Thoracic aorta (tissue), 2 donors: ENCODE data around the gene EARS2. TPM values are rescaled to one million over a fixed set of nuclear protein-coding genes. Genes with fewer than 3 reads are reported as not detected.

Experiments used
- ATAC-seq: fragments of 150-250 bp; one replicate; pipeline ENCODE4 v1.8.0; 2017; ENCODE audit warnings: low read depth; ENCODE audit not compliant: insufficient number of reproducible peaks, low FRiP score
- DNase-seq: peaks from one replicate; pipeline ENCODE4 v3.0.0-alpha.2; 2020; ENCODE audit warnings: low spot score
- H3K27ac ChIP-seq, 2 donors: fragments of 200-600 bp; sonication (generic); 1 replicate in 1 of 2; 2 replicates in 1 of 2; pipeline ENCODE4 v1.5.1; 2016; ENCODE audit warnings: mild to moderate bottlenecking in 2 of 2, moderate library complexity in 2 of 2
- H3K27me3 ChIP-seq: fragments of 200-600 bp; sonication (generic); replicated peaks from 2 replicates; pipeline ENCODE4 v1.6.0; 2016; ENCODE audit warnings: mild to moderate bottlenecking; ENCODE audit not compliant: insufficient read depth
- H3K36me3 ChIP-seq: fragments of 200-600 bp; sonication (generic); one replicate; pipeline ENCODE4 v1.5.1; 2016
- H3K4me1 ChIP-seq, 2 donors: fragments of 200-600 bp; sonication (generic); 1 replicate in 1 of 2; 2 replicates in 1 of 2; pipeline versions ENCODE4 v1.5.1 to v1.6.0; 2016; ENCODE audit warnings: low read depth in 2 of 2, mild to moderate bottlenecking in 1 of 2; ENCODE audit not compliant: control insufficient read depth in 1 of 2
- H3K4me3 ChIP-seq: fragments of 200-600 bp; sonication (generic); 2 replicates; pipeline ENCODE4 v1.5.1; 2016; ENCODE audit warnings: mild to moderate bottlenecking
- H3K9me3 ChIP-seq: fragments of 200-600 bp; sonication (generic); 2 replicates; pipeline ENCODE4 v1.5.1; 2016
- CTCF ChIP-seq: fragments of 200-600 bp; sonication (generic); IDR thresholded peaks from one replicate; pipeline ENCODE4 v1.5.1; 2019; ENCODE audit warnings: antibody characterized with exemption
- total RNA-seq, 2 donors: library from RNA; depleted of rRNA; stranded (reverse); fragments of >200 nt; gene quantifications; one replicate each; pipeline versions ENCODE4 v1.1.0 to v1.2.3, GENCODE V29; 2016

Gene EARS2
- total RNA-seq, 2 donors from 2014 or later = 26.3 to 29.8 TPM

GRCh38 chr16:23505180-23505665 is 51.9 kb downstream of the EARS2 start:
- ATAC-seq (no peak), DNase-seq (no peak)
- peak overlapping the region; percentile 58 to 69 for H3K27ac ChIP-seq
- H3K4me3 ChIP-seq = no peak overlapping the region
- H3K4me1 ChIP-seq = peaks cover 27 to 53% of the 10 kb centered on the region in 2 donors
- no peaks in the 10 kb centered on the region for H3K36me3 ChIP-seq
- H3K27me3 ChIP-seq = no peaks in the 10 kb centered on the region
- TF ChIP-seq CTCF = no peak
- no peaks in the 10 kb centered on the region for H3K9me3 ChIP-seq

- ATAC-seq = peak; percentile 71
- Histone ChIP-seq H3K27ac (peak overlapping the region; percentile 58 to 69), H3K4me1 (peaks cover 27 to 53% of the 10 kb centered on the region in 2 donors), H3K36me3 (no peaks in the 10 kb centered on the region), H3K27me3 (no peaks in the 10 kb centered on the region), H3K9me3 (no peaks in the 10 kb centered on the region), H3K4me3 (no peak overlapping the region)
- peak; percentile 59 for DNase-seq
- no peak for TF ChIP-seq CTCF
Measured at GRCh38 chr16:23504453-23505179, 52.5 kb downstream of the EARS2 start.

GRCh38 chr16:23504076-23504452 is 53.1 kb downstream of the EARS2 start:
- no peak overlapping the region for H3K4me3 ChIP-seq
- no peak for DNase-seq
- no peaks in the 10 kb centered on the region for H3K36me3 ChIP-seq
- H3K9me3 ChIP-seq = no peaks in the 10 kb centered on the region
- no peak for ATAC-seq
- peak overlapping the region; percentile 58 to 69 for H3K27ac ChIP-seq
- TF ChIP-seq CTCF = no peak
- no peaks in the 10 kb centered on the region for H3K27me3 ChIP-seq
- peaks cover 27 to 50% of the 10 kb centered on the region in 2 donors for H3K4me1 ChIP-seq

GRCh38 chr16:23502466-23502865 is 54.7 kb downstream of the EARS2 start:
- no peak for DNase-seq
- peaks cover 22 to 36% of the 10 kb centered on the region in 2 donors for H3K4me1 ChIP-seq
- no peaks in the 10 kb centered on the region for H3K36me3 ChIP-seq
- TF ChIP-seq CTCF = no peak
- ATAC-seq = no peak
- no peaks in the 10 kb centered on the region for H3K27me3 ChIP-seq
- no peak overlapping the region for H3K27ac ChIP-seq
- no peak overlapping the region for H3K4me3 ChIP-seq
- no peaks in the 10 kb centered on the region for H3K9me3 ChIP-seq

GRCh38 chr16:23501291-23501690 is 55.9 kb downstream of the EARS2 start:
- Histone ChIP-seq H3K27ac (no peak overlapping the region), H3K4me1 (peaks cover 15 to 25% of the 10 kb centered on the region in 2 donors), H3K36me3 (no peaks in the 10 kb centered on the region), H3K9me3 (no peaks in the 10 kb centered on the region), H3K4me3 (no peak overlapping the region), H3K27me3 (no peaks in the 10 kb centered on the region)
- no peak for DNase-seq
- TF ChIP-seq CTCF = no peak
- no peak for ATAC-seq
